Suprapubic skin (tissue), 4 donors: Measurements from ENCODE around the gene TBC1D22A. TPM values are rescaled to one million over a fixed set of nuclear protein-coding genes. Genes with fewer than 3 reads are reported as not detected.

Experiments
- DNase-seq, 2 donors: peaks; one replicate each; pipeline ENCODE4 v3.0.0-alpha.2; 2019; ENCODE audit warnings: low spot score in 2 of 2
- H3K27ac ChIP-seq: fragments of 200-600 bp; sonication (generic); one replicate; pipeline ENCODE4 v1.5.1; 2019
- H3K27me3 ChIP-seq: fragments of 200-600 bp; sonication (generic); one replicate; pipeline ENCODE4 v1.5.1; 2019
- H3K36me3 ChIP-seq: fragments of 200-600 bp; sonication (generic); one replicate; pipeline ENCODE4 v1.5.1; 2019
- H3K4me1 ChIP-seq: fragments of 200-600 bp; sonication (generic); one replicate; pipeline ENCODE4 v1.5.1; 2019
- H3K4me3 ChIP-seq: fragments of 200-600 bp; sonication (generic); one replicate; pipeline ENCODE4 v1.5.1; 2019; ENCODE audit warnings: mild to moderate bottlenecking
- H3K9me3 ChIP-seq: fragments of 200-600 bp; sonication (generic); one replicate; pipeline ENCODE4 v1.5.1; 2019
- EP300 ChIP-seq: sonication (generic); formaldehyde crosslinking; IDR thresholded peaks from one replicate; pipeline ENCODE4 v1.6.1; 2017; ENCODE audit warnings: antibody characterized with exemption
- POLR2A ChIP-seq, 2 donors: fragments of 450-650 bp; IDR thresholded peaks; one replicate each; pipeline ENCODE4 v1.6.1; 2017; ENCODE audit warnings: antibody characterized with exemption in 2 of 2, mild to moderate bottlenecking in 2 of 2, moderate library complexity in 2 of 2
- POLR2AphosphoS5 ChIP-seq, 3 donors: sonication (generic); formaldehyde crosslinking; IDR thresholded peaks; one replicate each; pipeline ENCODE4 v1.6.1; 2017; ENCODE audit warnings: antibody characterized with exemption in 3 of 3
- WGBS: methylation state at CpG from one replicate; pipeline ENCODE4 v1.1.5; 2018; 5-methylcytosine and 5-hydroxymethylcytosine counted together
- total RNA-seq, 4 donors: library from RNA; depleted of rRNA; stranded (reverse); fragments of >200 nt; gene quantifications; one replicate each; pipeline ENCODE4 v1.1.0, GENCODE V29; 2016
- TF ChIP-seq, protein P1 (sequence below), 2 donors: fragments of 200-600 bp in 1 of 2; fragments of 450-650 bp in 1 of 2; sonication (generic) in 1 of 2; IDR thresholded peaks; one replicate each; pipeline ENCODE4 v1.5.1; 2016 to 2019; ENCODE audit warnings: antibody characterized with exemption in 2 of 2, mild to moderate bottlenecking in 1 of 2, moderate library complexity in 1 of 2

Gene TBC1D22A
- total RNA-seq, 4 donors from 2014 or later, result 24.8 to 43.2 (median 35.4) TPM

DNA sequence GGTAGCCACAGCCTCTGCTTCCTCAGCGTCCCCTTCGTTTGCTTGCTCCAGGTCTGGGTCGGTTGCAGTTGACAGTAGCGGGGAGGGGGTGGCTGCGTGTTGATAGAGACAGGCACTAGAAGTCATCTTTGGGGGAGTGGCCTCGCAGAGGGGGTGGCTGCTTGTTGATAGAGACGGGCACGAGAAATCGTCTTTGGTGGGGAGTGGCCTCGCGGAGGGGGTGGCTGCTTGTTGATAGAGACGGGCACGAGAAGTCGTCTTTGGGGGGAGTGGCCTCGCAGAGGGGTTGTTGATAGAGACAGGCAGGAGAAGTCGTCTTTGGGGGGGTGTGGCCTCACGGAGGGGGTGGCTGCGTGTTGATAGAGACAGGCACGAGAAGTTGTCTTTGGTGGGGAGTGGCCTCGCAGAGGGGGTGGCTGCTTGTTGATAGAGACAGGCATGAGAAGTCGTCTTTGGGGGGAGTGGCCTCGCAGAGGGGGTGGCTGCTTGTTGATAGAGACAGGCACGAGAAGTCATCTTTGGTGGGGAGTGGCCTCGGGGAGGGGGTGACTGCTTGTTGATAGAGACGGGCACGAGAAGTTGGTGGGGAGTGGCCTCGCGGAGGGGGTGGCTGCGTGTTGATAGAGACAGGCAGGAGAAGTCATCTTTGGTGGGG is 328.3 kb downstream of the TBC1D22A start:
- 9% methylated on average over 29 of the region's 29 CpGs for WGBS
- H3K27me3 ChIP-seq, result no peaks in the 10 kb centered on the region
- peaks cover 5% of the 10 kb centered on the region for H3K9me3 ChIP-seq
- no peaks in the 10 kb centered on the region for H3K36me3 ChIP-seq
- peak in 1 of 2 donors; percentile 77 for DNase-seq
- no peak overlapping the region for H3K27ac ChIP-seq
- peak overlapping the region; percentile 37 for H3K4me3 ChIP-seq
- peaks cover 20% of the 10 kb centered on the region for H3K4me1 ChIP-seq
- TF ChIP-seq, protein P1, sequence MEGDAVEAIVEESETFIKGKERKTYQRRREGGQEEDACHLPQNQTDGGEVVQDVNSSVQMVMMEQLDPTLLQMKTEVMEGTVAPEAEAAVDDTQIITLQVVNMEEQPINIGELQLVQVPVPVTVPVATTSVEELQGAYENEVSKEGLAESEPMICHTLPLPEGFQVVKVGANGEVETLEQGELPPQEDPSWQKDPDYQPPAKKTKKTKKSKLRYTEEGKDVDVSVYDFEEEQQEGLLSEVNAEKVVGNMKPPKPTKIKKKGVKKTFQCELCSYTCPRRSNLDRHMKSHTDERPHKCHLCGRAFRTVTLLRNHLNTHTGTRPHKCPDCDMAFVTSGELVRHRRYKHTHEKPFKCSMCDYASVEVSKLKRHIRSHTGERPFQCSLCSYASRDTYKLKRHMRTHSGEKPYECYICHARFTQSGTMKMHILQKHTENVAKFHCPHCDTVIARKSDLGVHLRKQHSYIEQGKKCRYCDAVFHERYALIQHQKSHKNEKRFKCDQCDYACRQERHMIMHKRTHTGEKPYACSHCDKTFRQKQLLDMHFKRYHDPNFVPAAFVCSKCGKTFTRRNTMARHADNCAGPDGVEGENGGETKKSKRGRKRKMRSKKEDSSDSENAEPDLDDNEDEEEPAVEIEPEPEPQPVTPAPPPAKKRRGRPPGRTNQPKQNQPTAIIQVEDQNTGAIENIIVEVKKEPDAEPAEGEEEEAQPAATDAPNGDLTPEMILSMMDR (IDR thresholded peaks at IDR 0.05), result no peak
- TF ChIP-seq POLR2A (IDR thresholded peaks at IDR 0.05) (no peak), EP300 (no peak), POLR2AphosphoS5 (IDR thresholded peaks at IDR 0.05) (no peak)

DNA sequence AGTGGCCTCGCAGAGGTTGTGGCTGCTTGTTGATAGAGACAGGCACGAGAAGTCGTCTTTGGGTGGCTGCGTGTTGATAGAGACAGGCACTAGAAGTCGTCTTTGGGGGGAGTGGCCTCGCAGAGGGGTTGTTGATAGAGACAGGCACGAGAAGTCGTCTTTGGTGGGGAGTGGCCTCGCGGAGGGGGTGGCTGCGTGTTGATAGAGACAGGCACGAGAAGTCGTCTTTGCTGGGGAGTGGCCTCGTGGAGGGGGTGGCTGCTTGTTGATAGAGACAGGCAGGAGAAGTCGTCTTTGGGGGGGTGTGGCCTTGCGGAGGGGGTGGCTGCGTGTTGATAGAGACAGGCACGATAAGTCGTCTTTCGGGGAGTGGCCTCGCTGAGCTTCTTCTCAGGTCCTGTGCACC is 328.8 kb downstream of the TBC1D22A start:
- Histone ChIP-seq H3K4me1 (peaks cover 20% of the 10 kb centered on the region), H3K36me3 (no peaks in the 10 kb centered on the region), H3K27me3 (no peaks in the 10 kb centered on the region), H3K27ac (no peak overlapping the region), H3K9me3 (peaks cover 5% of the 10 kb centered on the region), H3K4me3 (peak overlapping the region; percentile 37)
- TF ChIP-seq, protein P1 (IDR thresholded peaks at IDR 0.05), result no peak
- TF ChIP-seq EP300 (no peak), POLR2AphosphoS5 (IDR thresholded peaks at IDR 0.05) (no peak), POLR2A (IDR thresholded peaks at IDR 0.05) (no peak)
- peak in 1 of 2 donors; percentile 72 for DNase-seq
- WGBS, result 22% methylated on average over 21 of the region's 21 CpGs

DNA sequence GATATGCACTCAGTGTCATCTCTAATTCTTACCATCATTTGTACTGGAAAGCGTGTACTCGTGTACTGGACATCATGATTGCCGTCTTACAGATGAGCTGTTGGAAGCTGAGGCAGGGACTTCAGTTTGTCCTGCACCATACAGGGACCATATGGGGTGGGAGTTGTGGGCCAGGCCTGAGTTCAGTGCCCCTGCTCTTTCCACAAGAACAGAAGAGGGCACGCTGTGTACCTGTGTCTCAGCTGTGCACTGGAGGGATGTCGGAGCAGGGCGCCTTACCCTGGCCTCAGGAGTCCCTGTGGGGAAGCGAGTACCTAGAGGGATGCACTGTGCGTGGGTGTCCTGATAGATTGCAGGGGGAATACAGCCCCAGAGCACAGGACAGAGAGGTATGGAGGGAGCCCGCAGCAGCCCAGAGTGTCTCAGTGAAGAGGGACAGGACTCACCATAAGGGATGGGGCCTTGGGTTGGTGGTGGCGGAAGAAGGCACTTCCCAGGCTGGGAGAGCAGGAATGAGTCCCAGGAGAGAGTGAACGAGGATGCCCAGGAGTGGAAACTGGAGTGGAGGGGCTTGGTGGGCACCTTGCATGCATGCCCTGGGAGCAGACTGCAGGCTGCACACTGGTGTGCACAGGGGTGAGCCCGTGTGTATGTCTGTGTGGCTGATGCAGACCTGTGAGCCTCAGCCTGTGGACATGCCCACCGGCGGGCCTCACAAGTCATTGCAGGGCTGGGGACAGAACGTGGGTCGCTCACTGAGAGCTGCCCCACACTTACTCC is 329.7 kb downstream of the TBC1D22A start:
- peak in 1 of 2 donors; percentile 70 for DNase-seq
- peaks cover 20% of the 10 kb centered on the region for H3K4me1 ChIP-seq
- H3K9me3 ChIP-seq, result peaks cover 5% of the 10 kb centered on the region
- H3K27me3 ChIP-seq, result no peaks in the 10 kb centered on the region
- WGBS, result 93% methylated on average over 16 of the region's 16 CpGs
- H3K36me3 ChIP-seq, result no peaks in the 10 kb centered on the region
- no peak overlapping the region for H3K27ac ChIP-seq
- TF ChIP-seq POLR2A (IDR thresholded peaks at IDR 0.05) (no peak), POLR2AphosphoS5 (IDR thresholded peaks at IDR 0.05) (no peak), EP300 (no peak)
- TF ChIP-seq, protein P1 (IDR thresholded peaks at IDR 0.05), result no peak
- no peak overlapping the region for H3K4me3 ChIP-seq

DNA sequence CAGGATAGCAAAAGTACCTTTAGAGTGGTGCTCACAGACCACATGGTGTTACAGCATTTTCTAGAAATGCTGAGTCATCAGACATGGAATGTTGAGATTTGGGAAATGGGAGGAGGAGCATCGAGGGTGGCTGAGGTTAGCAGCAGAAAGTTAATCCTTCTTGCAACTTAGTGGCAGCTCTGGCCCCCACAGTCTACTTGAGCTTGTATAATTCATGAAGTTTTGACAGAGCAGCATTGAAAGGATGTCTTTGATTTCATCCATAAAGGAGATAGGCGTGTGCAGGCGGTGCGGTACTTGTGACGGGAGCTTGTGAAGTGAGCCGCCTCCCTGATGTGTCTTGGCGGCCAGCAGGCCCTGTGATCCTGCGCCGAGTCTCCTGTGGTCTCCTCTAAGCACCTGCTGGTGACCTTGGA is 330.5 kb downstream of the TBC1D22A start:
- Histone ChIP-seq H3K27ac (no peak overlapping the region), H3K36me3 (no peaks in the 10 kb centered on the region), H3K4me3 (no peak overlapping the region), H3K9me3 (peaks cover 5% of the 10 kb centered on the region), H3K4me1 (peaks cover 20% of the 10 kb centered on the region), H3K27me3 (no peaks in the 10 kb centered on the region)
- TF ChIP-seq EP300, result no peak
- TF ChIP-seq POLR2A (IDR thresholded peaks at IDR 0.05), result no peak
- TF ChIP-seq POLR2AphosphoS5 (IDR thresholded peaks at IDR 0.05), result no peak
- TF ChIP-seq, protein P1 (IDR thresholded peaks at IDR 0.05), result no peak
- WGBS, result 90% methylated on average over 9 of the region's 9 CpGs
- peak in 1 of 2 donors; percentile 31 for DNase-seq

DNA sequence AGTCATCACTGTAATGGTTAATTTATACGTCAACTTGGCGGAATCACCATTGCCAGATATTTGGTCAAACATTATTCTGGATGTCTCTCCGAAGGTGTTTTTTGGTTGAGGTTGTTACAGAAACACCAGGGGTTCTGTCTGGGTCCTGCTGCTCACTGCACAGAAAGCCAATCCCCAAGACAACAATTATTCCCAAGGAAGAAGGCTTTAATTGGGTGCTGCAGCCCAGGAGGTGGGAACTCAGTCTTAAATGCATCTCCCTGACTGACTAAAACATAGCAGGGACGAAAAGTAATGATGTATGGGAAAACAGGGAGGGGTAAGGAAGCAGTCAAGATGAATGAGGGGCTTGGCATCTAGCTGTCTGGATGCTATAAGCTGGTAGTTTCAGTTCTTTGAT is 331.3 kb downstream of the TBC1D22A start:
- Histone ChIP-seq H3K9me3 (peaks cover 5% of the 10 kb centered on the region), H3K27ac (no peak overlapping the region), H3K27me3 (no peaks in the 10 kb centered on the region), H3K4me1 (peaks cover 20% of the 10 kb centered on the region), H3K36me3 (no peaks in the 10 kb centered on the region), H3K4me3 (no peak overlapping the region)
- TF ChIP-seq, protein P1 (IDR thresholded peaks at IDR 0.05), result no peak
- no peak for TF ChIP-seq POLR2A (IDR thresholded peaks at IDR 0.05)
- no peak for TF ChIP-seq EP300
- TF ChIP-seq POLR2AphosphoS5 (IDR thresholded peaks at IDR 0.05), result no peak
- DNase-seq, result no peak
- 90% methylated on average over 4 of the region's 4 CpGs for WGBS
